ENCODE data around the gene RNF41.
"Not testable (repeated sequence)": the region's sequence is repeated elsewhere in the genome, so short reads cannot be mapped to it uniquely, and the experiment has no call there.

The RNF41 gene

DNA sequence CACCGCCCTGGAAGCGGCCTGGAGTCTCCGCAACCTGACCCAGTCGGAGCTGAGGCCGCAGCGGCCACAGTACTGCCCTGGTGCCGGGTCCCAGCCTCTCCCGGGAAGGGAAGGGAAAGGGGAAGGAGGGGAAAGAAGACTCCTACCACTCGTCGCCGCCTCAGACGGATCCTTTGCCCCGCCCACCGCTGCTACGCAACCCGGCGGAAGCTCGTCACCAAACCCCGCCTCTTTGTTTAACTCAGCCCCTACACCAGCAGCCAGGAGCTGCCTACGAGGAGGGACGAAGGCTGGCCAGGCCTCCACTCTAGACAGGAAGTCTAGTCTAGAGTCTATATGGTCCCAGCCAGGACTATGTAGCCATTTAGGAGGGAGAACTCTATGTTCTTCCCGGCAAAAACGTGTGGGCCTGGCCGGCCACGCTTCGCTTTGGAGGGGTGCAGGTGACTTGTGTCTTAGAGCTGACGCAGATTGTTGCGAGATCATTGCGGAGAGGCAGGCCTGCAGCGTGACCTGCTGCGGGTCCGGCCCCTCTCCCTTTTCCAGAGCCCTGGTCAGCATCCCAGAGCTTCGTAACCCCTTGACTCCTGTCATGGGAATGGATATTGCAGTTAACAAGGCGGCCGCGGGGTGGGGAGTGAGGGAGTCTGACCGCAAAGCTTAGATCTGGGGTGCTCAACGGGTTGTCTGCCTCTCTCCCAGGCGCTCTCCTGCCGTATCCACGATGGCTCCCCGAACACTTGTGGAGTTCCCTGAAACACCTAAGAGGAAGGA, at the start of gene RNF41:
RNF41 (minus strand) TSS at position 166 of the 774 bp plus-strand sequence. CDS start 7,875 bp downstream, outside the sequence.
- peak; percentile 86 for DNase-seq

DNA sequence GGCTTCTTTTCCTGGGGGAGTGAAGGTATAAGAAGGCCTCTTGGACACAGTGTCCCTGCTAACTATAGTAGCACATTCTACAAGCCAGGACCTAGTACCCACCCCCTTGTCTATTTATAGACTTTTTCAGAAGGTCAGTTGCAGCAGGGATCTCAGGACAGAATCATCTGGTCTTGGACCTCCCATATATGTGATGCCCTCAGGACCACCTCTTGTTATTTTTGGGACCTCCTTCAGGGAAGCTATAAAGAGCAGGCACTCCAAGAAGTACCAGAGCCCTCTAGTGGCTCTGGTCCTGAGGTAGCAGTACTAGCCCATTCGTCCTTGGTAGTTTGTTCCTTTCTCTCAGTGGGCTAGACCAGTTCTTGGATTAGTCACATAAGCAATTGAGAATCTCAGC, 49.3 kb upstream of the RNF41 start:
- no peak for DNase-seq

DNA sequence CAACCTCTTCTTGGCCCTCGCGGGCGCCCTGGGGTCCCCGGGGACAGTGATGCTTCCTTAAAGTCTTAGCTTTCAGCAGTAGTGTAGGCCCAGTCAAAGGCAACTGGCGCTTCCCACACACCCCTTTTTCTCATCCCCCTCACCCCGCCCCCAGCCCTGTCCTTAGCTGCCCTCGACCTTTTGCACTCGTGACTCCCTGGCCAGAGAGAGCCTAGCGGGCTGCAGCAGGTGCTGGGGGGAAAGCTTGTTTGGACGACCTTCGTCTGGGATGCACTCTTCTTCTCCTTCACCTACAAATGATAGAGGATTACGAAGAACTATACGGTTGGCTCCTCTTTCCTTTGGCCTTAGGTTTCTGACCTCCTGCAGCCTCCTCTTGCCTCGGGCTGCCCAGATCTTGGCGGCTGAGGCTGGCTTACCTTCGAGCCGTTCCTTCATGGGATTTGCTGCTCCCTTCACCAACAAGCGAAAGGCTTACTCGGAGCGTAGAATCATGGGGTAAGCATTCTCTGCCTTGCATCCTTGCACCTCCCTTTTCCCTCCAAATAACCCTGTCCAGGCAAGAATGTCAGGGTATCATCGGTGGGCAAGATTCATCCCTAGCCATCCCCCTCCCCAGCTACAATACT, 45.8 kb upstream of the RNF41 start:
- DNase-seq, result no peak

DNA sequence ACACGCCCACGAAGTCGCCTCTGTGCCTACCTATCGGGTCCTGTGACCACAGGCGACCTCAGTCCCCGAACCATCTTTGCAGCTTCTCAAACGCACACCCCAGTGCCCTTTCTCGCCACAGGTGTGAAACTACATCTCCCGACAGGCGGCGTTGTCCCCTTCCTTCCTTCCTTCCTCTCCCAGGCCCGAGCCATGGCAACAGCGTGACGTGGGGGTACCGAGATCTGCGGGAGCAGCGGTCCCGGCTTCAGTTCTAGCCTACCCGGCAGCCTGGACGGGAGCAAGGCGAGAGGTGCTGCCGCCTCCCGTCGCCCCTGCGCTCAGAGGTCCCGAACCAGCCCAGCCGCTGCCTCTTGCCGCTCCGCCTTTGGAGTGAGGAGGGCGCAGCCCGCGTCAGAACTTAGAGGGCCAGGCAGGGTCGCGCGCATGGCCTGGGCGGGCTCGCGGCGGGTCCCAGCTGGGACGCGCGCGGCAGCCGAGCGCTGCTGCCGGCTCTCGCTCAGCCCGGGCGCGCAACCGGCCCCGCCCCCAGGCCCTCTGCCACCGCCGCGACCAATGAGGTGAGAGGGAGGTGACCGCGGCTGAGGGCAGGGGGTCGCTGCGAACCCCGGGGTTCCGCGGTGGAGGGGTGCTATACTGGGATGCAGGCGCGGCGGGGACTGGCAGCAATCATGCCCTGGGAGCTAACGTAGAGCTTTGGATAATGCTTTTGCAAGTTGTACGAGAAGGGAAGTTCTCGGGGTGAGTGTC, 45.1 kb upstream of the RNF41 start, which contains the start of gene COQ10A:
COQ10A (plus strand) TSS at position 250 of the 750 bp plus-strand sequence; CDS start at position 427, 177 bp downstream.
- DNase-seq, result peak; percentile 76

DNA sequence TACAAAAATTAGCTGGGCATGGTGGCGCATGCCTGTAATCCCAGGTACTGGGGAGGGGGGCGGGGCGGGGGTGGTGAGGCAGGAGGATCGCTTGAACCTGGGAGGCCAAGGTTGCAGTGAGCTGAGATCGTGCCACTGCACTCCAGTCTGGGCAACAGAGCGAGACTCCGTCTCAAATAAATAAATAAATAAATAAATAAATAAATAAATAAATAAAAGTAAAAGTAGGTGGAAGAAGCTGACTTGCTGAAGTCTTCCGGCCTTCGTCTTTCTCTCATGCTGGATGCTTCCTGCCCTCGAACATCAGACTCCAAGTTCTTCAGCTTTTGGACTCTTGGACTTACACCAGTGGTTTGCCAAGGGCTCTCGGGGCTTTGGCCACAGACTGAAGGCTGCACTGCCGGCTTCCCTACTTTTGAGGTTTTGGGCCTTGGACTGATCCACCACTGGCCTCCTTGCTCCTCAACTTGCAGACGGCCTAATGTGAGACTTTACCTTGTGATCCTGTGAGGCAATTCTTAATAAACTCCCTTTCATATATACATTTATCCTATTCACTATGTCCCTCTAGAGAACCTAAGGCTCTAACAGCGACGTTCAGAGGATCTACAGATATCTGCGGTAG, 44.5 kb upstream of the RNF41 start:
- not testable (repeated sequence) for DNase-seq

DNA sequence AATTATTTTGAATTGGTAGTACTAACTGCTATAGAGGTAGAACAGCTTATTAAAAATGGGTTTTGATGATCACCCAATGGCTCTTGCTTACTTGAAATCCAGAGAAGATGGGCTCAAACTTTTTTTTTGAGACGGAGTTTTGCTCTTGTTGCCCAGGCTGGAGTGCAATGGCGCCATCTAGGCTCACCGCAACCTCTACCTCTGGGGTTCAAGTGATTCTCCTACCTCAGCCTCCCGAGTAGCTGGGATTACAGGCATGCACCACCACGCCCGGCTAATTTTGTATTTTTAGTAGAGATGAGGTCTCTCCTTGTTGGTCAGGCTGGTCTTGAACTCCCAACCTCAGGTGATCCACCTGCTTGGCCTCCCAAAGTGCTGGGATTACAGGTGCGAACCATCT, 41.2 kb upstream of the RNF41 start:
- not testable (repeated sequence) for DNase-seq

DNA sequence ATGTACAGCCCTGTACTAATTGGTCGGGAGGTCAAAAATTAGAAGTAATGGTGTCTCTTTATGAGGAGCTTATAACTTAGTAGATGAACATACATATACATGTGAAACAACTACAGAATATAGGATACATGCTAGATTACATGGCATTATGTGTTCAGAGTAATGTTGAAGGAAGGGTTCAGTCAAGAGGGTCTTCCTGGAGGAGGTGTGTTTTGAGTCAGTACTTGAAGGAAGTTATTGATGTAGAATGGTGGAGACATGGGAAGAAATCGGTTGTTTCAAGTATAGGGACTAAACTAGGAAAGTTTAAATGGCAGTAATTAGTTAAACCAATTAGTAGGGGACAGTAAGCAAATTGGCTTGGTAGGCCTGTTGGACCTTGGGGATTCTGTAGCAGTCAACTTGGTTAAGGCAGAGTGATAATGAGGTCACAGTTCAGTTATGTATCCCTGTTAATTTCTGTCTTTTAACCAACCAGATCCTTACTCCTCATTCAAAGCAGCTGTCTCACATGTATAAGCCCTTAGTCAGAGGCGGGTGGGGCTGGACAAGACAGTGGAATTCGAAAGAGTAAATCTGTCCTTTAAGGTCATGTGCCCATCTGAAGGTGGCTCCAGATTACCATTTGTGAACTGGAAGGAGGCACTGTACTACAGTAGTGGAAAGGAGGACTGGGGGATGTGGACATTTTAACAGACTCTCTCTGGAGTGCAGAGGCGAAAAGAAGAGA, 39.9 kb upstream of the RNF41 start:
- no peak for DNase-seq

DNA sequence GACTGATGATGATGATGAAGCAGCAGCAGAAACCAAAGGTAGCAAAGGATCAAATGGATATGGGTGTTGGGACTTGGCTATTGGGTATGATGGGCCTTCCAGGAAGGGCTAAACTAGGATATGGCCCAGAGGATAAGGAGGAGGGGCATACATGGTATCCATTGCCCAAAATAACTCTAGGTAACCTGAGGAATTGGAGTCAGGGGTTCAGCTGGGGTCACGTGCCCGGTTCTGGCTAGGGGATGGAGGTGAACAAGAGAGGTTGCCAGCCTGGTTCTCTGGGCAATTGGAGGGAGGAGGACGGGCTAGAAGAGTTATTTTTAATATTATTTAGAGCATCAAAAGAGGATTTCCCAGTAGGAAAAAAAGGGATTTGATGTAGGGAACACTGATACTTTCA, 39.2 kb upstream of the RNF41 start:
- no peak for DNase-seq

DNA sequence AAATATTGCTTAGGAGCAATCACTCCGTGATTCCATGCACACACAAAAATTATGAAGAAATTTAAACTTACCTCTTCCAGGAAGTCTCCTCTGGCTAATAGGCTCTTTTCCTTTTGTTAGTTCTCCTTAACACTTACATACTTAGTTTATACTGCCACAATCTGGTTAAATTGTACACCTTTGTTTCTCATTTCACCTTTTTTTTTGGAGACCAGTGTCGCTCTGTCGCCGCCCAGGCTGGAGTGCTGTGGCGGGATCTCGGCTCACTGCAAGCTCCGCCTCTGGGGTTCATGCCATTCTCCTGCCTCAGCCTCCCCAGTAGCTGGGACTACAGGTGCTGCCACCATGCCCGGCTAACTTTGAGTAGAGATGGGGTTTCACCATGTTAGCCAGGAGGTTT, 38.7 kb upstream of the RNF41 start:
- no peak for DNase-seq

DNA sequence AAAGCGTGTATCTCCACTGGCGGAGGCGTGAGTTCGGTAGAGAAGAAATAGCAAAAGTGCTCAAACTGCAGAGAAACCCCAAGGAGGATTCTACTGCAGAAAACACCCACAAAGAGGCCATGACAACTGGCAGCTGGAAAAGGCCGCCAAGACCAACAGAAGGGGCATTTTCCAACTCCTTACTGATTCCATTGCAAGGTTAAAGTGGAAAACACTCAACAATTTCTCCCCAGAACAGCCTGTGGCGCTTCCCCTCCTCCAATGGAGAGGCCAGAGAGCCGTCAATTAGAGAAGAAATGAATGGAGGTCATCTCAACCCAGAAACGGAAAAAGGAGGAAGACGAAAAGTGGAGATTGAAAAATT, 37.1 kb upstream of the RNF41 start:
- DNase-seq, result no peak

DNA sequence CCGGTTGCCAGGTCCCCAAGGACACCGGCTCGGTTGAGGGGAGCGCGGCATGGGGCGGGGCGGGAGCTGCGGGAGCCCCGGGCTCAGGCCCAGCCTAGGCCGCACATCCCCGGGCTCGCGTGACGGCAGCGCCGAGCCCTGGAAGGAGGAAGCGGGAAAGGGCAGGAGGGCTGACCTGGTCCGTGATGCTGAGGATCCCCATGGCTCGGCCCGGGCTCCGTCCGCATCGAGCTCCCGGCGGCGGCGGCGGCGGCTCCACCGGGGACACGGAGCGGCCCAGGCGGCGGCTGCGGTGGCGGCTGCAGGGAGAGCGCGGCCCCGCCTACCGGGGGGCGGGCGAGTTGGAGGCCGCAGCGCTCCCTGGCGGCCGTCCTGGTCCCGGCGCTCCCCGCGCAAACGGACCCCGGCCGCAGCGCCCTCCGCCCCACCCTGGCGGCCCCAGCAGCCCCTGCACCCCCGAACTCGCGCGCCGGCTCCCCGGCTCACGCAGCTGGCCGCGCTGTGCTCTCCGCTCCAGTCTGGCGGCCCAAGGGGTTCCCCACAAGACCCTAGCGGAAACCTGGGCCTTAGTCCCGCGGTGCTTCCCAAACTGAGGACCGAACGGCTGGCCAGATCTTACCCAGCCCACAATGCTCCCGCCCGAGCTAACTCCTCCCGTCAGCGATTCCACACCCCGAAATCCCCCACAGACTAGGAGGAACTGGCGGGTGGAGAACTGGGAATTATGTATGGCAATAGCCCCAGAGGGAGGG, 36.5 kb upstream of the RNF41 start, which contains the start of gene ANKRD52:
ANKRD52 (minus strand) TSS at position 317 of the 752 bp plus-strand sequence; CDS start at position 202, 115 bp downstream.
- DNase-seq, result peak; percentile 42

DNA sequence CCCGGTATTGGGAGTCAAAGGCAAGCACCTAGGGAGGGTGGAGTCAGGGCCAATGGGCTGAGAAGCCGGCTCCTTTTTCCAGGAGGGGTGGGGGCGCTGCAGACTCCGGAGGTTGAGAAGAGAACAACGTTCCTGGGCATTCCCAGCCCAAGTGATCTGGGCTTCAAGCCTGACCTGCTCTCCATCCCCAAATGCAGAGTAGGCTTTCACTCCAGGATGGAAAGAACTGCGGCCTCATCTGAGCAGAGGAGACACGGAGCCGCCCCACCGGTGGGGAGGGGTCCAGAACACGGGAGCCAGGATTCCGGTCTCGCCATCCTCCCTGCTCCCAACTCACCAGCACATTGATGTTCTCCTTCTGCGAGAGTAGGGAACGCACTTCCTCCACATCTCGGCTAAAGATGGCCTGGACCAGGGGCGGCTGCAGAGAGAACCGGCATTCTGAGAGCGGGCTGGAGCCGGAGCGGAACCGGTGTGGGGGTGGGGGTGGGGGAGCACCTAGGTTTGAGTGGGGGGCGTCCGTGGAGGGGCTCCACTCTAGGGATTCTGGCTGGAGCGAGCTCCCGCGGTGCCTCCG, 35.9 kb upstream of the RNF41 start:
- no peak for DNase-seq

DNA sequence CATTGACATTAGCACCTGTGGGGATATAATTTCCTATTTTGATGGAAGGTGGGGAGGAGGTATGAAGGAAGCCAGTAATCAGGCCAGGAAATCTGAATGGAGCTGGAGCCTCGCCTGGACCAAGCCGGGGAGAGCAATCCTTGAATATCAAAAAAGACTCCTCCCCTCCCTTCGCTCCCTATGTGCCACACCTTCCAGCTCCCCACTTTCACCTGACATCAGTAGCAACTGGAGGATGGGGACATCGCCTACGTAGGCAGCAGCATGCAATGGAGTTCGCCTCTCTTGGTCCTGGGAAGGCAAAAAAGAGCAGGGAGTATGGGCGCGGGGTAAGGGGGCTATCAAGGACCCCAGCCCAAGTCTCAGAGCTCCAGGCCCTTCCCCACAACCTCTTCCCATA, 35.3 kb upstream of the RNF41 start:
- DNase-seq, result no peak

DNA sequence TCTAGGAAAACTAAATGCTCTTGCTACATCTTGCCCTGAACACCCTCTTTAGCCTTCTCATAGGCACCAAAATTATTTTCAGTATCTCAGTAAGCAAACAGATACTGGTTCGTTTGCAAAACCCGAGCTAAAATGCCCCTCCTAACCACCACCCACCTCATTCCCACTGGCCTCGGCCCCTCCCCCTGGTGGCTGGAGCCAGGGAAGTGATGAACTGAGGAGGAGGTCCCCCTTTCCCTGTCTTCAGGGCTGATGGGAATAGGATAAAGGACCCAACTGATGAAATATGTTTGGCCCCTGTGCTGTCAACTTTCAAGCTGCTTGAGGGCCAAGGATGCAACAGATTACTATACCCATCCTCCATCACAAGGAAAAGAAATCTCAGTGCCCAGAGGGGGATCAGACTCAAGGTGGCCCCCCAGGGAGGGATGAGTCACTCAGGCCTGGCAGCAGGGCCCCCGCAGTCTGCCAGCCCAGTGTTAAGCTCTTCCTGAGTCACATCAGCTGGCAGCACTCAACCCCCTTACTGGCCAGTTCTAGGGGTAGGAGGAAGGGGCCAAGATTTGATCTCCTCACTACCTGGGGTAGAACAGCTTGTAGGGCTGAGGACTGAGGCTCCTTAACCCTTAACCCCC, 34.7 kb upstream of the RNF41 start:
- no peak for DNase-seq

DNA sequence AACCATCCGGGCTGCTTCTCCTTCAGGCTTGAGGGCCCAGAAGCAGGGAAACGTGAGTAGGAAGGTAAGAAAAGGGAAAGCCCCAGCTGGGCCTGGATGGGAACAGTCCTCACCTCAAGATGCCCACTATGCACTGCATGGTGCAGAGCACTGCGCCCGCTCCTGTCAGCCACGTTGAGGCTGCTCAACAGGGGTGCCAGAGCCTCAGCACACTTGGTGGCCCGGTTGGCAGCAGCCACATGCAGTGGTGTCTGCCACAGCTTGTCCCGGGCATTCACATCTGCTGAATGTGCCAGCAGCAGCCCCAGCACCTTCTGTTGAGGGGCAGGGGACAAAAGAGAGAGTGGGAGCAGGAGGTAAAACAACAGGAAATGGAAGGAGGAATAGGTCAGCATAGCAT, 33.9 kb upstream of the RNF41 start:
- DNase-seq, result no peak

DNA sequence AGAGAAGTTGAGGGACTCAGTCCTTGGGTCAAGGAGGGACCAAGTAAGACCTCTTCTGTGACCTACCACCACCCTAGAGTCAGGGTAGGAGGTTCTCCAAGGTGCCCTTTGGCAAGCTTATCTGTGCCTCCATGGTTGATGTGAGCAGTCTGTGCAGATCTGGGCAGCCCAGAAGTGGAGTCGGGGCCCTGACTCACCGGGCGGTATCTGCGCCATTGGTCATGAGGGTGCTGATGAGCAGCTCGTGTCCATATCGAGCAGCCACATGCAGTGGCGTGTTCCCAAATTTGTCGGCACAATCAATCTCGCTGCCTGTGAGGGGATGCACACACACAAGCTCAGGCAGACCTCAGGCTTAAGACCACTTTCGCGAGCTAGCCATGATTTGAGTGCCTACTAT, 31.4 kb upstream of the RNF41 start:
- DNase-seq, result no peak

DNA sequence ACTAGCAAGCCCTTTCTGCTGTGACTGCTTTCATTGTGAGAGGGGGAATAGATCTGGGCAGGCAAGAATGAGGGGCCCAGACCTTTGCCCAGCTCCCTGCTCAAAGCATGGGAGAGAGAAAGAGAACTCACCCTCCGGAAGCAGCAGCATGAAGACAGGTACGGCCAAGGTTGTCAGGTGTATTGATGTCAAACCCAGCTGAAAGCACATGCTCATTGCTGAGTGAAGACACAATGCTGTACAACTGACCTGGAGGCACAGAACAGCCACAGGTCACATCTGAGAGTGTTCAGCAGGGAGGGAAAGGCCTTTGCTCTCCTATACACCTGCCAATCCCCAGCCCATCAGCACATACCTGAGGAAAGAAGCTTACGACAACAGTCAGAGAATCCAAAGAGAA, 30.9 kb upstream of the RNF41 start:
- no peak for DNase-seq

DNA sequence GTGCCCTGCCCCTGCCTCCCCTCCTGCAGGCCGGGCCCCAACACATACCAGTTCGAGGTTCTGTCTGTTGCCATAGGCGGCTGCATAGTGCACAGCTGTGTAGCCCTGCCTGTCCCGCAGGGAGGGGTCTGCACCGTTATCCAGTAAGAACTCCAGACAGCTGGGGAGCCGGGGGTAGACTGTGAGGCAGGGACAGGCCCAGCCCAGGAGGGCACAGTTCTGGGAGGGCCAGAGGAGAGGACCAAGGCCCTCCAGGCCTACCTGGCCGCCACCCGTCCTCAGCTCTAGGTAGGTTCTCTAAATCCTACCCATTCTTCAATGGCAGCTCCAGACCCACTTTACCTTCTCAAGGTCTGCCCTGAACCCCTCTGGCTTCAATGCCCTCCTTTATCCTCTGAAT, 27.0 kb upstream of the RNF41 start:
- no peak for DNase-seq

DNA sequence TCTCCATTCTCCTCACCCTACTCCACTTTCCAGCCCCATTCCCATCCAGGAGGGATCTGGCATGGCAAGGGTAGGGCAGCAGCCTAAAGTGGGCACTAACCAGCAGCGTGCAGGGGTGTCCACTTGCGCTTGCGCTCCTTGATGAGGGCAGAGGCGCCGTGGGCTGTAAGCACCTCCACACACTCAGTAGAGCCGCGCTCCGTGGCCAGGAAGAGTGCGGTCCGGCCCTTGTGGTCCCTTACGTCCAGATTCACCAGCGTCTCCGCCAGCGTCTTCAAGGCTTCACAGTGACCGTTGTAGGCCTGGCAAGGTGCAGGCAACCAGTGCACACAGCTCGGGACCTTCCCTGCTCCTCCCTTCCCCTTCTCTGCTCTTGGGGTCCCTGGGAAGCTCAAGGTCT, 26.2 kb upstream of the RNF41 start:
- no peak for DNase-seq

DNA sequence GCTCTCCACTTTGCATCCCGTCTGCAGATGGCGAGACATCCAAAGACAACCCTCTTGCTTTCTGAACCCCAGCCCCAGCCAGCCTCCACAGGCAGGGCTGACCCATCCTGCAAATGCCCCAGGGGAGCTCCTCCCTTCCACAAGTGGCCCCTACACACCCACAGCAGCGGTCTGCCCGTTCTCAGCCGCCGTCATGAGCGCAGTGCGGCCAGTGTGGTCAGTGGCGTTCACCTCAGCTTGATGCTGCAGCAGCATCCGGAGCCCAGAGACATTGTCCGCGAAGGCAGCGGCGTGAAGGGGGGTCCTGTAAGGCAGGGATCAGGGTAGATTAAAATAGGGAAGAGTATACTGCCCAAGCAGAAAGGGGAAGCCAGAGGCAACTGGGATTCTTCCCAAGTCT, 22.8 kb upstream of the RNF41 start:
- DNase-seq, result no peak

DNA sequence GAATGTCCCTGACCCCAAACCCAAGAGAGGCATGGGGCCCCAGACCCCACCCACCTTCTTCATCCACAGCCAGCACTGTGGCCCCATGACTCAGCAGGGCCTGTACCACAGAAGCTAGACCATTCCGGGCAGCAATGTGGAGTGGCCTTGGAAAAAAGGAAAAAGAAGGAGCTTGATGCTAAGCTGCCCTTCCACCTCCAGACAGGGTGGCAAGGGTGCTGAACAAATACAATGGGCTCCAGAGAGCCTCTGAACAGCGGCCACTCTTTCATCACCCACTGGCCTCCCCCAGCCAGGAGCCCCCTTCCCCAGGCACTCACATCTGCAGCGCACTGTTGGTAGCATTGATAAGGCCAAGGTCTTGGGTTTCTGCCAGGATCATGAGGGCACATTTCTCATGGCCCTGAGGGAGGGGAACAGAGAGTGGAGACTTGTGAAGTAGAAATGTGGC, 22.0 kb upstream of the RNF41 start:
- no peak for DNase-seq

All from NCI-H1092 (cell line).